ENCODE data around the gene B3GNT7.

The B3GNT7 gene

GRCh38 chr2:231360881-231361371 is 34.6 kb upstream of the B3GNT7 start:
- H3K36me3 ChIP-seq (ENCODE audit: control insufficient read depth in 2 of 2, insufficient read depth in 1 of 2, low read length in 2 of 2): peaks cover 0 to 3% of the 10 kb centered on the region in 2 experiments; a peak in 1 of 3 replicates
- H3K4me3 ChIP-seq (ENCODE audit: low read depth, low read length): no peak overlapping the region
- TF ChIP-seq ZEB2 (tag by site-specific recombination; IDR thresholded peaks at IDR 0.05): no peak
- TF ChIP-seq KLF8 (tag by site-specific recombination; IDR thresholded peaks at IDR 0.05): no peak
- TF ChIP-seq ZNF362 (tag by site-specific recombination; IDR thresholded peaks at IDR 0.05): no peak
- TF ChIP-seq, protein P1, sequence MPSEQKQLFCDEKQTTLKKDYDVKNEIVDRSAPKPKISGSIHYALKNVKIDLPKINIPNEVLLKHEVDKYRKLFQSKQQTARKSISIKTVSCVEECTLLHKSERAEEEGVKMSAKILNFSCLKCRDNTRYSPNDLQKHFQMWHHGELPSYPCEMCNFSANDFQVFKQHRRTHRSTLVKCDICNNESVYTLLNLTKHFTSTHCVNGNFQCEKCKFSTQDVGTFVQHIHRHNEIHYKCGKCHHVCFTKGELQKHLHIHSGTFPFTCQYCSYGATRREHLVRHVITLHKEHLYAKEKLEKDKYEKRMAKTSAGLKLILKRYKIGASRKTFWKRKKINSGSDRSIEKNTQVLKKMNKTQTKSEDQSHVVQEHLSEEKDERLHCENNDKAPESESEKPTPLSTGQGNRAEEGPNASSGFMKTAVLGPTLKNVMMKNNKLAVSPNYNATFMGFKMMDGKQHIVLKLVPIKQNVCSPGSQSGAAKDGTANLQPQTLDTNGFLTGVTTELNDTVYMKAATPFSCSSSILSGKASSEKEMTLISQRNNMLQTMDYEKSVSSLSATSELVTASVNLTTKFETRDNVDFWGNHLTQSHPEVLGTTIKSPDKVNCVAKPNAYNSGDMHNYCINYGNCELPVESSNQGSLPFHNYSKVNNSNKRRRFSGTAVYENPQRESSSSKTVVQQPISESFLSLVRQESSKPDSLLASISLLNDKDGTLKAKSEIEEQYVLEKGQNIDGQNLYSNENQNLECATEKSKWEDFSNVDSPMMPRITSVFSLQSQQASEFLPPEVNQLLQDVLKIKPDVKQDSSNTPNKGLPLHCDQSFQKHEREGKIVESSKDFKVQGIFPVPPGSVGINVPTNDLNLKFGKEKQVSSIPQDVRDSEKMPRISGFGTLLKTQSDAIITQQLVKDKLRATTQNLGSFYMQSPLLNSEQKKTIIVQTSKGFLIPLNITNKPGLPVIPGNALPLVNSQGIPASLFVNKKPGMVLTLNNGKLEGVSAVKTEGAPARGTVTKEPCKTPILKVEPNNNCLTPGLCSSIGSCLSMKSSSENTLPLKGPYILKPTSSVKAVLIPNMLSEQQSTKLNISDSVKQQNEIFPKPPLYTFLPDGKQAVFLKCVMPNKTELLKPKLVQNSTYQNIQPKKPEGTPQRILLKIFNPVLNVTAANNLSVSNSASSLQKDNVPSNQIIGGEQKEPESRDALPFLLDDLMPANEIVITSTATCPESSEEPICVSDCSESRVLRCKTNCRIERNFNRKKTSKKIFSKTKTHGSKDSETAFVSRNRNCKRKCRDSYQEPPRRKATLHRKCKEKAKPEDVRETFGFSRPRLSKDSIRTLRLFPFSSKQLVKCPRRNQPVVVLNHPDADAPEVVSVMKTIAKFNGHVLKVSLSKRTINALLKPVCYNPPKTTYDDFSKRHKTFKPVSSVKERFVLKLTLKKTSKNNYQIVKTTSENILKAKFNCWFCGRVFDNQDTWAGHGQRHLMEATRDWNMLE (tag by site-specific recombination; conservative IDR thresholded peaks at IDR 0.05; ENCODE audit: low read depth): no peak
- TF ChIP-seq, protein P2, sequence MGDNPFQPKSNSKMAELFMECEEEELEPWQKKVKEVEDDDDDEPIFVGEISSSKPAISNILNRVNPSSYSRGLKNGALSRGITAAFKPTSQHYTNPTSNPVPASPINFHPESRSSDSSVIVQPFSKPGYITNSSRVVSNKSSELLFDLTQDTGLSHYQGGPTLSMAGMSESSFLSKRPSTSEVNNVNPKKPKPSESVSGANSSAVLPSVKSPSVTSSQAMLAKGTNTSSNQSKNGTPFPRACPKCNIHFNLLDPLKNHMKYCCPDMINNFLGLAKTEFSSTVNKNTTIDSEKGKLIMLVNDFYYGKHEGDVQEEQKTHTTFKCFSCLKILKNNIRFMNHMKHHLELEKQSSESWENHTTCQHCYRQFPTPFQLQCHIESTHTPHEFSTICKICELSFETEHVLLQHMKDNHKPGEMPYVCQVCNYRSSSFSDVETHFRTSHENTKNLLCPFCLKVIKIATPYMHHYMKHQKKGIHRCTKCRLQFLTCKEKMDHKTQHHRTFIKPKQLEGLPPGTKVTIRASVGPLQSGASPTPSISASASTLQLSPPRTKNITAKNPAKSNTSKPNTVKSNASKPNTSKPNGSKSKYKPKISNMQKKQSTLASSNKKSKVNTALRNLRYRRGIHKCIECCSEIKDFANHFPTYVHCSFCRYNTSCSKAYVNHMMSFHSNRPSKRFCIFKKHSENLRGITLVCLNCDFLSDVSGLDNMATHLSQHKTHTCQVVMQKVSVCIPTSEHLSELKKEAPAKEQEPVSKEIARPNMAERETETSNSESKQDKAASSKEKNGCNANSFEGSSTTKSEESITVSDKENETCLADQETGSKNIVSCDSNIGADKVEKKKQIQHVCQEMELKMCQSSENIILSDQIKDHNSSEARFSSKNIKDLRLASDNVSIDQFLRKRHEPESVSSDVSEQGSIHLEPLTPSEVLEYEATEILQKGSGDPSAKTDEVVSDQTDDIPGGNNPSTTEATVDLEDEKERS (tag by site-specific recombination; IDR thresholded peaks at IDR 0.05): no peak
- TF ChIP-seq IKZF3 (tag by site-specific recombination; IDR thresholded peaks at IDR 0.05): no peak
- no peak for TF ChIP-seq ZBTB44 (tag by site-specific recombination; IDR thresholded peaks at IDR 0.05)
- no peak for TF ChIP-seq ZNF248 (tag by site-specific recombination; IDR thresholded peaks at IDR 0.05)
- TF ChIP-seq ZNF596 (tag by site-specific recombination; IDR thresholded peaks at IDR 0.05): no peak
- TF ChIP-seq SP7 (tag by site-specific recombination; IDR thresholded peaks at IDR 0.05): no peak
- TF ChIP-seq MEIS1 (CRISPR knock-in tag; IDR thresholded peaks at IDR 0.05; ENCODE audit: borderline replicate concordance): no peak
- TF ChIP-seq KLF9 (tag by site-specific recombination; IDR thresholded peaks at IDR 0.05; ENCODE audit: low read depth): no peak
- no peak for TF ChIP-seq BCL6B (tag by site-specific recombination; IDR thresholded peaks at IDR 0.05)
- TF ChIP-seq ZNF311 (tag by site-specific recombination; IDR thresholded peaks at IDR 0.05; ENCODE audit: borderline replicate concordance): no peak
- no peak for TF ChIP-seq KLF17 (tag by site-specific recombination; IDR thresholded peaks at IDR 0.05)
- no peak for TF ChIP-seq ZNF580 (tag by site-specific recombination; IDR thresholded peaks at IDR 0.05)
- no peak for TF ChIP-seq ZSCAN16 (tag by site-specific recombination; IDR thresholded peaks at IDR 0.05)
- H3K4me1 ChIP-seq (ENCODE audit: control insufficient read depth, insufficient read depth, low read length): 0 out of 2 replicates have a peak, but pooled peaks cover 3% of the 10 kb centered on the region
- ChIA-PET POLR2A (no interaction called here), CTCF (interaction anchor here (0.9 kb wide), 1 partner anchor 17 kb away, joined by 3 read pairs; no protein-coding TSS in a partner anchor)
- no peak overlapping the region for H3K27ac ChIP-seq (ENCODE audit: extremely low read depth, low read depth, low read length)
- no peaks in the 10 kb centered on the region for H3K9me3 ChIP-seq (ENCODE audit: control insufficient read depth, insufficient read depth, low read depth, low read length)

Measured in HEK293 (cell line).